ENCODE data around the gene FNBP1L. TPM values are rescaled to one million over a fixed set of nuclear protein-coding genes. Genes with fewer than 3 reads are reported as not detected.

Gene FNBP1L
- total and polyA plus RNA-seq, 2 of the 8 experiments (the other 6 are each of a cell fraction or from before 2014, with no cell fraction given) = 48.9 to 95.9 TPM

- TF ChIP-seq, protein P1, sequence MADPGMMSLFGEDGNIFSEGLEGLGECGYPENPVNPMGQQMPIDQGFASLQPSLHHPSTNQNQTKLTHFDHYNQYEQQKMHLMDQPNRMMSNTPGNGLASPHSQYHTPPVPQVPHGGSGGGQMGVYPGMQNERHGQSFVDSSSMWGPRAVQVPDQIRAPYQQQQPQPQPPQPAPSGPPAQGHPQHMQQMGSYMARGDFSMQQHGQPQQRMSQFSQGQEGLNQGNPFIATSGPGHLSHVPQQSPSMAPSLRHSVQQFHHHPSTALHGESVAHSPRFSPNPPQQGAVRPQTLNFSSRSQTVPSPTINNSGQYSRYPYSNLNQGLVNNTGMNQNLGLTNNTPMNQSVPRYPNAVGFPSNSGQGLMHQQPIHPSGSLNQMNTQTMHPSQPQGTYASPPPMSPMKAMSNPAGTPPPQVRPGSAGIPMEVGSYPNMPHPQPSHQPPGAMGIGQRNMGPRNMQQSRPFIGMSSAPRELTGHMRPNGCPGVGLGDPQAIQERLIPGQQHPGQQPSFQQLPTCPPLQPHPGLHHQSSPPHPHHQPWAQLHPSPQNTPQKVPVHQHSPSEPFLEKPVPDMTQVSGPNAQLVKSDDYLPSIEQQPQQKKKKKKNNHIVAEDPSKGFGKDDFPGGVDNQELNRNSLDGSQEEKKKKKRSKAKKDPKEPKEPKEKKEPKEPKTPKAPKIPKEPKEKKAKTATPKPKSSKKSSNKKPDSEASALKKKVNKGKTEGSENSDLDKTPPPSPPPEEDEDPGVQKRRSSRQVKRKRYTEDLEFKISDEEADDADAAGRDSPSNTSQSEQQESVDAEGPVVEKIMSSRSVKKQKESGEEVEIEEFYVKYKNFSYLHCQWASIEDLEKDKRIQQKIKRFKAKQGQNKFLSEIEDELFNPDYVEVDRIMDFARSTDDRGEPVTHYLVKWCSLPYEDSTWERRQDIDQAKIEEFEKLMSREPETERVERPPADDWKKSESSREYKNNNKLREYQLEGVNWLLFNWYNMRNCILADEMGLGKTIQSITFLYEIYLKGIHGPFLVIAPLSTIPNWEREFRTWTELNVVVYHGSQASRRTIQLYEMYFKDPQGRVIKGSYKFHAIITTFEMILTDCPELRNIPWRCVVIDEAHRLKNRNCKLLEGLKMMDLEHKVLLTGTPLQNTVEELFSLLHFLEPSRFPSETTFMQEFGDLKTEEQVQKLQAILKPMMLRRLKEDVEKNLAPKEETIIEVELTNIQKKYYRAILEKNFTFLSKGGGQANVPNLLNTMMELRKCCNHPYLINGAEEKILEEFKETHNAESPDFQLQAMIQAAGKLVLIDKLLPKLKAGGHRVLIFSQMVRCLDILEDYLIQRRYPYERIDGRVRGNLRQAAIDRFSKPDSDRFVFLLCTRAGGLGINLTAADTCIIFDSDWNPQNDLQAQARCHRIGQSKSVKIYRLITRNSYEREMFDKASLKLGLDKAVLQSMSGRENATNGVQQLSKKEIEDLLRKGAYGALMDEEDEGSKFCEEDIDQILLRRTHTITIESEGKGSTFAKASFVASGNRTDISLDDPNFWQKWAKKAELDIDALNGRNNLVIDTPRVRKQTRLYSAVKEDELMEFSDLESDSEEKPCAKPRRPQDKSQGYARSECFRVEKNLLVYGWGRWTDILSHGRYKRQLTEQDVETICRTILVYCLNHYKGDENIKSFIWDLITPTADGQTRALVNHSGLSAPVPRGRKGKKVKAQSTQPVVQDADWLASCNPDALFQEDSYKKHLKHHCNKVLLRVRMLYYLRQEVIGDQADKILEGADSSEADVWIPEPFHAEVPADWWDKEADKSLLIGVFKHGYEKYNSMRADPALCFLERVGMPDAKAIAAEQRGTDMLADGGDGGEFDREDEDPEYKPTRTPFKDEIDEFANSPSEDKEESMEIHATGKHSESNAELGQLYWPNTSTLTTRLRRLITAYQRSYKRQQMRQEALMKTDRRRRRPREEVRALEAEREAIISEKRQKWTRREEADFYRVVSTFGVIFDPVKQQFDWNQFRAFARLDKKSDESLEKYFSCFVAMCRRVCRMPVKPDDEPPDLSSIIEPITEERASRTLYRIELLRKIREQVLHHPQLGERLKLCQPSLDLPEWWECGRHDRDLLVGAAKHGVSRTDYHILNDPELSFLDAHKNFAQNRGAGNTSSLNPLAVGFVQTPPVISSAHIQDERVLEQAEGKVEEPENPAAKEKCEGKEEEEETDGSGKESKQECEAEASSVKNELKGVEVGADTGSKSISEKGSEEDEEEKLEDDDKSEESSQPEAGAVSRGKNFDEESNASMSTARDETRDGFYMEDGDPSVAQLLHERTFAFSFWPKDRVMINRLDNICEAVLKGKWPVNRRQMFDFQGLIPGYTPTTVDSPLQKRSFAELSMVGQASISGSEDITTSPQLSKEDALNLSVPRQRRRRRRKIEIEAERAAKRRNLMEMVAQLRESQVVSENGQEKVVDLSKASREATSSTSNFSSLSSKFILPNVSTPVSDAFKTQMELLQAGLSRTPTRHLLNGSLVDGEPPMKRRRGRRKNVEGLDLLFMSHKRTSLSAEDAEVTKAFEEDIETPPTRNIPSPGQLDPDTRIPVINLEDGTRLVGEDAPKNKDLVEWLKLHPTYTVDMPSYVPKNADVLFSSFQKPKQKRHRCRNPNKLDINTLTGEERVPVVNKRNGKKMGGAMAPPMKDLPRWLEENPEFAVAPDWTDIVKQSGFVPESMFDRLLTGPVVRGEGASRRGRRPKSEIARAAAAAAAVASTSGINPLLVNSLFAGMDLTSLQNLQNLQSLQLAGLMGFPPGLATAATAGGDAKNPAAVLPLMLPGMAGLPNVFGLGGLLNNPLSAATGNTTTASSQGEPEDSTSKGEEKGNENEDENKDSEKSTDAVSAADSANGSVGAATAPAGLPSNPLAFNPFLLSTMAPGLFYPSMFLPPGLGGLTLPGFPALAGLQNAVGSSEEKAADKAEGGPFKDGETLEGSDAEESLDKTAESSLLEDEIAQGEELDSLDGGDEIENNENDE (IDR thresholded peaks at IDR 0.05; ENCODE audit: insufficient replicate concordance, low read length) = no peak
- TF ChIP-seq, protein P2, sequence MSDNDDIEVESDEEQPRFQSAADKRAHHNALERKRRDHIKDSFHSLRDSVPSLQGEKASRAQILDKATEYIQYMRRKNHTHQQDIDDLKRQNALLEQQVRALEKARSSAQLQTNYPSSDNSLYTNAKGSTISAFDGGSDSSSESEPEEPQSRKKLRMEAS (IDR thresholded peaks at IDR 0.05) = no peak
- TF ChIP-seq JUND (IDR thresholded peaks at IDR 0.05; ENCODE audit: low read length) (no peak), JUN (IDR thresholded peaks at IDR 0.05; ENCODE audit: low read depth, low read length) (no peak), BRCA1 (IDR thresholded peaks at IDR 0.05; ENCODE audit: low read depth, low read length) (no peak), BACH1 (IDR thresholded peaks at IDR 0.05; ENCODE audit: low read length) (no peak), CBX5 (IDR thresholded peaks at IDR 0.05; ENCODE audit: low read depth, low read length) (no peak), POLR2A (IDR thresholded peaks at IDR 0.05; ENCODE audit: control extremely low read depth in 1 of 2, low read depth in 2 of 2, low read length in 2 of 2) (no peak), SIN3A (conservative IDR thresholded peaks at IDR 0.05 in 1 of 2, IDR thresholded peaks at IDR 0.05 in 1 of 2; ENCODE audit: low read depth in 1 of 2, low read length in 2 of 2) (no peak), SRF (IDR thresholded peaks at IDR 0.05; ENCODE audit: low read depth, low read length) (no peak)
Observed at GRCh38 chr1:93499533-93499932, 51.6 kb downstream of the FNBP1L start (continued).

Data from H1 (cell line).